ENCODE measurements around the gene ATP5F1B.

DNA sequence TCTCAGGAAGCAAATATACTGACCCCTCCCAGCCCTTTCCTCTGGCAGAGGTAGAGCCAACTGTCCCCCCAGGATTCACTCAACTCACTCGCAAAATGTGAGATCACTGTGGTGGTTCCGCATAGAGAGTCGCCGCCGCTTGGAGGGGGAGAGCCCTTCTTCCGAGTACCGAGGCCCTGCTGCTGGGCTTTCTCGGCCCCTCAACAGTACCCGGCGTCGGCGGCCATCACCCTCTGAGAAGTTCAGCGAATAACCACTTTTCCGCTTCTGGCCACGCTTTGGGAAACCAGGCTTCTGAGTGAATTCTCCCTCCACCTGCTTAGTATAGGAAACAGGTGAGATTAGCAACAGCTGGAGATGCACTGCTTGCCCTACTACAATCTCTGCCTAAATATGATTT, 46.7 kb downstream of the ATP5F1B start:
- TF ChIP-seq, protein P1, sequence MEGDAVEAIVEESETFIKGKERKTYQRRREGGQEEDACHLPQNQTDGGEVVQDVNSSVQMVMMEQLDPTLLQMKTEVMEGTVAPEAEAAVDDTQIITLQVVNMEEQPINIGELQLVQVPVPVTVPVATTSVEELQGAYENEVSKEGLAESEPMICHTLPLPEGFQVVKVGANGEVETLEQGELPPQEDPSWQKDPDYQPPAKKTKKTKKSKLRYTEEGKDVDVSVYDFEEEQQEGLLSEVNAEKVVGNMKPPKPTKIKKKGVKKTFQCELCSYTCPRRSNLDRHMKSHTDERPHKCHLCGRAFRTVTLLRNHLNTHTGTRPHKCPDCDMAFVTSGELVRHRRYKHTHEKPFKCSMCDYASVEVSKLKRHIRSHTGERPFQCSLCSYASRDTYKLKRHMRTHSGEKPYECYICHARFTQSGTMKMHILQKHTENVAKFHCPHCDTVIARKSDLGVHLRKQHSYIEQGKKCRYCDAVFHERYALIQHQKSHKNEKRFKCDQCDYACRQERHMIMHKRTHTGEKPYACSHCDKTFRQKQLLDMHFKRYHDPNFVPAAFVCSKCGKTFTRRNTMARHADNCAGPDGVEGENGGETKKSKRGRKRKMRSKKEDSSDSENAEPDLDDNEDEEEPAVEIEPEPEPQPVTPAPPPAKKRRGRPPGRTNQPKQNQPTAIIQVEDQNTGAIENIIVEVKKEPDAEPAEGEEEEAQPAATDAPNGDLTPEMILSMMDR (IDR thresholded peaks at IDR 0.05) = no peak
- TF ChIP-seq POLR2A (IDR thresholded peaks at IDR 0.05) = no peak

Measured in heart left ventricle (tissue), 13 donors.